GM19438 (cell line): ENCODE results near the gene TP53.

Experiments used
- ATAC-seq: cut with Tn5 transposase; IDR thresholded peaks from one replicate; pipeline ENCODE4 v1.9.1; 2021; ENCODE audit warnings: low read depth; ENCODE audit not compliant: unreplicated experiment

The TP53 gene

DNA sequence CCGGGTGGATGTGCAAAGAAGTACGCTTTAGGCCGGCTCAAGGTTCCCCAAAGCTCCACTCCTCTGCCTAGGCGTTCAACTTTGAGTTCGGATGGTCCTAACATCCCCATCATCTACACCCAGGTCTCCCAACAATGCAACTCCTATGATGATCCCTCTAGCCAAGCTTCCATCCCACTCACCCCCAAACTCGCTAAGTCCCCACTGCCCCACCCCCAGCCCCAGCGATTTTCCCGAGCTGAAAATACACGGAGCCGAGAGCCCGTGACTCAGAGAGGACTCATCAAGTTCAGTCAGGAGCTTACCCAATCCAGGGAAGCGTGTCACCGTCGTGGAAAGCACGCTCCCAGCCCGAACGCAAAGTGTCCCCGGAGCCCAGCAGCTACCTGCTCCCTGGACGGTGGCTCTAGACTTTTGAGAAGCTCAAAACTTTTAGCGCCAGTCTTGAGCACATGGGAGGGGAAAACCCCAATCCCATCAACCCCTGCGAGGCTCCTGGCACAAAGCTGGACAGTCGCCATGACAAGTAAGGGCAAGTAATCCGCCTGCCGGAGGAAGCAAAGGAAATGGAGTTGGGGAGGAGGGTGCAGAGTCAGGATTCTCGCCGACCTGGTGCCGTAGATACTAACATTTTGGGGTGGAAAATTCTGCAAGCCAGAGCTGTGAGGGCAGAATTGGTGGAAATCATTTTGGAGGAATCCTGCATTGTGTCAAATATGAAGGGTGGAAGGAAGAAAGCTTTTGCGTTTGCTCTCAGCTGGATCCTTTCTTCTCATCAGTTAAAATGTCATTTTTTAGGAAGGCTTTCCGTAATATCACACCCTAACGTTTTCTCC lies at the start of gene TP53:
Gene TP53 (minus strand): TSS at position 419 of the 836 bp plus-strand sequence. CDS start 10,896 bp downstream, outside the sequence.
- no peak for ATAC-seq

DNA sequence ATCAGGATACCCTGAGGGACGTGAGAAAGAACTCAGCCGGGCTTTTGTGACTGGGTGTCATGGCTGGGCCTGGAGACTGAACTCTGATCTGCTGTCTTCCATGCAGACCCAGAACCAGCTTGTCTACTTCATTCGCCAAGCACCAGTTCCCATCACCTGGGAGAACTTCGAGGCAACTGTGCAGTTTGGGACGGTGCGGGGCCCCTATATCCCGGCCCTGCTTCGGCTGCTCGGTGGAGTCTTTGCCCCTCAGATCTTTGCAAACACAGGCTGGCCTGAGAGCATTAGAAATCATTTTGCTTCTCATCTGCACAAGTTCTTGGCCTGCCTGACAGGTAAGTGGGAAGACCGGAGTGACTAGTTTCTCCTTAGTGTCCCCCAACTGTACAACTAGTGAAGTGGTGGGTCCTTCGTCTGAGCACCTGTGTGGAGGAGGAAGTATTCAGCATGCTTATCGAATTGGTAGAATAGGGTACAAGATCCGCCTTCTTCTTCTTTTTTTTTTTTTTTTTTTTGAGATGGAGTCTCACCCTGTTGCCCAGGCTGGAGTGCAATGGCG lies 45.8 kb upstream of the TP53 start:
- no peak for ATAC-seq

DNA sequence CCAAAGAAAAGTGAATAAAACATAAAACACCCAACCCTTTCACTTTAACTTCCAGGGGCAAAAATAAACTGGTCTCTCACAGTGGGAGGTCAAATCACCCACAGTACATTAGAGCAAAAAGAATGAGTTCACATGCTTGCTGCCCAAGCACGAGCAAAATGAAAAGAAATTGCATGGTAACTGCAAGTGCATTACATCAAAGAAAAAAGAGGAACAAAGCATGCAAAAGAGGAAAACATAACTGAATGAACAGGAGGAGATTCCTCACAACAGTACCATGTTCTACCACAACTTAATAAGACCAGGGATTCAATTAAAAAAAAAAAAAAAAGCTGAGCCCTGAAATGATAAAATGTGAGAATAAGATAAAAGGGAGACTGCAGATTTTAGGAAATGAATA lies 42.5 kb upstream of the TP53 start:
- ATAC-seq, result no peak

DNA sequence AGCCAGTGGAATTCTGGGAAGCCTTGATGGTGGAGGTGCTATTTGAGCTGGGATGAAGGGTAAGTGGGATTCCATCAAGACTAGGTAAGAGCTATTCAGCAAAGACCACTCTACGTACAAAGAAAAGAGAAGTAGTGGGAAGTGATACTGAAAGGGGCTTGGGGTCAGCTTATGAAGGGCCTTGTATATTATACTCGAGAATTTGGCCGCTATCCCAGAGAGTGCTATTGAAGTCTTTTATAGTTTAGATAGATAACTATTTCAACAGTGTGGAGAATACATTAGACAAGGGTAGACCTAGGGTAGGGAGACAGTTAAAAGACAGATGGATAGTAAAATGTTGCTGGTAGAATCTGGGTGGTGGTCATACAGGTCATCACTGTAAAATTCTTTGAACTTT lies 40.6 kb upstream of the TP53 start:
- no peak for ATAC-seq

DNA sequence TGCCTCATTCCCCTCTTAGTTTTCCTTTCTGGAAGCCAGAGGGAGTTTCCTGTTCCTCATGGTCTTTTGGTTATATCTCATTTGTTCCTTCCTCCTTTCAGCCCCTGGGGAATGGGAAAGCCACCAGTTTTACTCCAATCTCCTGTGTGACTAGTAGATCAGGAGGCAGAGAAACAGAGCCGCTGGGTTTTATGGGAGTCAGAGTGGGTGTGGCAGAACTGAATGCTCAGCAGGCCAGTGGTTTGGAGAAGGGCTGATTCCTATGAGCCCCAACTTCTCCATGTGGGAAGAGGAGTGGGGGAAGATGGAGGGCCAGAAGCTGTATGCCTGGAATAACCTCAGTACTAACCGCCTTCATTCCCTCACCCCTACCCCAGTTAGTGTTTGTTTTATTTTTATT lies 34.3 kb upstream of the TP53 start:
- ATAC-seq, result no peak

DNA sequence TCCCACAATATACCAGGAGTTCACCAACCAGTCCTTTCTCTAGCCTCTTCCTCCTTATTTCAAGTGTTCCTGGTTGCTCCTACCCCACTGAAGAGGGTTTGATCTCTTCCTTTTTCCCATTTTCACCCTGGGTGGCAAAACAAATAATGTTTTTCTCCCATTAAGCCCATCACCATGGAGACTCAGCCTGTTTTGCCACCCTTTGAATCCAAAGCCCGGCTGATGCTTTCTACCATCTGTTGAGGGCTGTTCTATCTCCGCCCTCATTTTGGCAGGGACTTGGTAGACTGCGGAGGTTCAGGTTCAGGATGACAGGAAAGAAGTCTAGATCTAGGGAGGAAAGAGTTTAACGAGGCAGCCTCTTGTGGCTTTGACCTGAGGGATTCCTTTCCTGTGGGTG lies 32.8 kb upstream of the TP53 start:
- no peak for ATAC-seq

DNA sequence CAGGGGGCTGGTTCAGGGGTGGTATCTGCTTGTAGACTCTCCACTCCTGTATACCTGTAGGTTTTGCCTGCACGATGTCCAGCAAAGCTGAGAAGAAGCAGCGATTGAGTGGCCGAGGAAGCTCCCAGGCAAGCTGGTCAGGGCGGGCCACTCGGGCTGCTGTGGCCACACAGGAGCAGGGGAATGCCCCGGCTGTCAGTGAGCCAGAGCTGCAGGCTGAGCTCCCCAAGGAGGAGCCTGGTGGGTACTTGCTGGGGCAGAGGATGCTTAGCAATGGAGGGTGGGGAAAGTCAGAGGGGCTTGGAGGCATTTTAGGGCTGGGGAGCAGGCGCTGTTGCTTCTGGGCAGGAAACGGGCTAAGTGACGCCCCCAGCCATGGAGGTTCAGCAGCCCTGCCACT lies 32.4 kb upstream of the TP53 start:
- ATAC-seq, result no peak

DNA sequence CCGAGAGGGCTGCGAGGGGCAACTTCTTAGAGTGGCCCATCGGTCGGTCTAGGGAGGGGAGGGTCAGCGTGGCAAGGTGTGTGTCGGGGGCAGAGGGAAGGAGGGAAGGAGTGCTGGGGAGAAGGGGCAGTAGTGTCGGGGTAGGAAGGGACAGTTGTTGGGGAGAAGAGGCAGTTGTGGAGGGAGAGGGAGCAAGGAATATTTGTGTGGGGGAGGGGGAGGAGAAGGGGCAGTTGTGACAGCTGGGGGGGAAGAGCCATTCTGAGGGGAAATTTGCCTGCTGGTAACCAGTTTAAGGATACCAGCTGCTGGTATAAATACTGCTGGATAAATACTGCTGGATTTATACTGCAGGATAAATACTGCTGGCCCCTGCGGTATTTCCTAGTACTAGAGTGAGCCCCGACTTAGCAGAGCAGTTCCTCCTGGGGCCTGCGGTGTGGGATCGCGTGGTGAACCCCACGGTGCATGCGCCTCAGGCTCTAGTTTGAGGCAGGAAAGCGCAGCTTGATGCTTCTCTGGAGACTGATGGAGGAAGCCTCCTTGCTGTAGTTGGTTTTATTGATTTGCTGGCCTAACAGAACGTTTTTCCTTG lies 30.6 kb upstream of the TP53 start:
- no peak for ATAC-seq

DNA sequence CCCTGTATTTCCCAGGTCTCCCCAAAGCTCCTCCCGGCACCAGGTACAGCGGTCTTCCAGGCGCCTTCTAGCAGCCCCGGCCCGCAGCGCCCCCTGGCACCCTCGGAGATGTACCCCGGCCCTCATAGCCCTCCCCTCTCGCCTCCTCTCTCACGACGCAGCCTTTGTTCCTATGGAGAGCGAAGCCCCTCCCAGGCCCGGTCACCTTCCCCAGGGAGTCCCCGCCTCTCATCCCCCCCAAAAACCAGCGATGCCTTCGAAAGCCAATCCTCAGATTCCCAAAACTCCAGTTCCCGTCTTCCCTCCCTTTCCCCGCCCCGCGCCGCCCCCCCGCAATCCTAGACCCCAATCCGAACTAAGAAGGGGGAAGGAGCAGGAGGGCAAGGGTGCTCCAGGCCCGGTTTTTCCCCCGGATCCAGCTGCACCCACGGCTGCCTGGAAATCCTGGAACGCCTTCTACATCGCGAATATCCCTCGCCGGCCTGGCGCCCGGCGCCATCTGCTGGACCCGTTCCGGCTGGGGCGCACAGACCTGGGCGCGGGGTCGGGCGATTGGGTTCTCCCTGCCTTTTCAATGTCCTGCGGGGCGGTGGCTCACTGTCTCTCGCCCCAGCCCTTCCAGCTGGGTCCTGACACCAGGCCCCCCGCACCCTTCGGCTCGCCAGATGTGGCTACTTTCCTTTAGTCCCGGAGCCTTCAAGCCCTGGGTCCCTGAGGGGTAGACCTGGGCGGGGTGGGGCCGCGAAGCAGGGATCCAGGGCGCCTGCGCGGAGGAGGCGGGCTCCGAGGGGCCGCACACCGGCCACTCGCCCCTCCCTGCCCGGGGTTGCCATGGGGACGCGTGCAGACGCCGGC lies 29.8 kb upstream of the TP53 start, which contains the start of gene DNAH2:
Gene DNAH2 (plus strand): TSS at position 844 of the 855 bp plus-strand sequence. CDS start 1,991 bp downstream, outside the sequence.
- ATAC-seq, result no peak

DNA sequence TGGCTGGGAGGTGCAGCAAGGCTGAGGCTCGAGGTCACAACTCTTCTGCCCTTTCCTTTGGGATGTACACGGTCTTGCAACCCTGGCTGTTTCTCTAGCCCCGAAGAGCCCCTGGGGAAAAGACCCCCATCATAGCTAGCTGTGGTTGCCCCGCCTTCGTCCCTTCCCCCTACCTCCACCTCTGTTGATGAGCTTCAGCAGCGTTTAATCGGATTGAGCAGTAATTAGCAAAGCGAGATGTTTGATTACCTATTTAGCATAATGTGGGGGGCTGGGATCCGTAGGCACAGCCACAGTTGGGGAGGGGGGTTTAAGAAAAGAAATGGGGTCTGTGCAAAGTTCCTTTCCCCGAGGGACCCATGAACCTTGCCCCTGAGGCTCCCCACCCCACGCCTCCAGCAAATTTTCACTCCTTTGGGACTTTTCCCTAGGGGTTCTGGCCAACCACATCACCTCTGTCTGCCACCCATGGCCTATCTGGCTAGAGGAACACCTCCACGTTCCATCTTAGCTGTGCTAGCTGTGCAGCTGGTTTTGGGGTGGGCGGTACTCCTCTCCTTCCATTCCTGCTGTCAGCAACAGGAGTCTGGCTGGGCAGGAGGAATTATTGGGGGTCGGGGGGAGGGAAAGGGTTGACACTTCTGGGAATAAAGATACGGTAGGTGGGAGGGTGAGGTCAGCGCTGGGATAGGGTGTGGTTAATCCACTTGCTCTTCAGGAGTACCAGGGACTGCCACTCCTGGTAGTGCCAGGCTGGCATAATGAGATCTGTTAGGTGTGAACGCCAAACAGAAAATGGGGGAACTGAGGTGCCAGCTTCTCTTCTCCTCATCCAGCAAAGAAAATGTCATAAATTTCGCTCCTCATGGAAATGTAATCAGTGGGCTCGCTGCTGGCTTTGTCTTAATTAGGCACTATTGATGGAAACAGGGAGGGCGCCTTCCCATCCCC lies 28.9 kb upstream of the TP53 start:
- ATAC-seq, result no peak

DNA sequence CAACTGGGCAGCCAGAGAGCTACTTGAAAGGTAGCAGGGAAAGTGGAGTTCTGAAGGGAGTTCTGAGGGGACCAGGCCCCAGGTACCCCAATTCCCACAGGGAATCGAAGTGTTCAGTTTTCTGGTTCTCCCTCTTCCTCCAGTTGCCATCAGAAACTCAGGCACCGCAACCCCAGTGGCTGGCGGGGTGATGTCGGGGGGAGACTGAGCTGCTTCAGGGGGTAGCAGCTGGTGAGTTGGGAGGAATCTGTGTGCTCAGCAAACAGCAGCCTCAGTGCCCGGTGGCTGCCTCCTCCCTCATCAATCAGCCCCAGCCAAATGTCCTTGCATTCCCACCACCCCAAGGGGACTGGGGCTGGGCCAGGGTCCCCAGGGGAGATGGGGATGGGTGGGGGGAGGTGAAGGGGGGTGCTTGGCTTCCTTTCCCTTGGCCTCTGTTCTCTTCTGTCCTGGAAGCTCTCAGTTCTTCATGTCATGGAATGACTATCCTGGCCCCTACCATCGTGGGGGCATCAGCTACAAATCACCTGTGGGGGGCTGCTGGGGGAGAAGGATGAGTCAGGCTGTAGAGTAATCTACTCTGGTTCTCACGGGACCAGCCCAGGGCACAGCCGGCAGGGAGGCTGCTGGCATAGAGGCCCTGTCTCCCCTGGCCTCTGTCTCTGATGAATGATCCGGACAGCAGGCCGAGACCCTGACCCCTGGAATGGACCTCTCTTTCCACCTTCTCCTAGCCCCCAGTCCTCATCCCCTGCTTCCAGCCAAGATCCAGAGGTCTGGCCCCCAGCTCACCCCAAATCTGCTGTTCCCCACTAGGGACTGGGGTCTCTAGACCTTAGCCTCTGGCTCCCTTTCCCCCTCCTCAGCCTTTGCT lies 27.7 kb upstream of the TP53 start:
- no peak for ATAC-seq

DNA sequence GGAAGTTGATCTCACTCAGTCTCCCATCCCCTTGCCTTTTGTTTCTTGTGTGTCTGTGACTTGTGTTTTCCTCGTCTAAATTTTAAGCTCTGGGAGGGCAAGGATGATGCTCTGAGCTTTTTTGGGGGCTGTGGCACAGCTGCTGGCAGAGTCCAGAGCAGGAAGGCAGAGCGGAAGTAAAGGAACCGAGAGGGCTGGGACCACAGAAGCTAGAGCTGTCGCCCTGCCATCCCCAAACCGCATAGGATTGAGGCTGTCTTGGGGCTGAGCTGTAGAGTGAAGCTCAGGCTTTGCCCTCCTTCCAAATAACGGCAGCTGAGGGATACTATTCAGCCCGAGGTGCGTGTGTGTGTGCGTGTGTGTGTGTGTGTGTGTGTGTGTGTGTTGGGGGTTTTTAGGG lies 26.5 kb upstream of the TP53 start:
- ATAC-seq, result no peak

DNA sequence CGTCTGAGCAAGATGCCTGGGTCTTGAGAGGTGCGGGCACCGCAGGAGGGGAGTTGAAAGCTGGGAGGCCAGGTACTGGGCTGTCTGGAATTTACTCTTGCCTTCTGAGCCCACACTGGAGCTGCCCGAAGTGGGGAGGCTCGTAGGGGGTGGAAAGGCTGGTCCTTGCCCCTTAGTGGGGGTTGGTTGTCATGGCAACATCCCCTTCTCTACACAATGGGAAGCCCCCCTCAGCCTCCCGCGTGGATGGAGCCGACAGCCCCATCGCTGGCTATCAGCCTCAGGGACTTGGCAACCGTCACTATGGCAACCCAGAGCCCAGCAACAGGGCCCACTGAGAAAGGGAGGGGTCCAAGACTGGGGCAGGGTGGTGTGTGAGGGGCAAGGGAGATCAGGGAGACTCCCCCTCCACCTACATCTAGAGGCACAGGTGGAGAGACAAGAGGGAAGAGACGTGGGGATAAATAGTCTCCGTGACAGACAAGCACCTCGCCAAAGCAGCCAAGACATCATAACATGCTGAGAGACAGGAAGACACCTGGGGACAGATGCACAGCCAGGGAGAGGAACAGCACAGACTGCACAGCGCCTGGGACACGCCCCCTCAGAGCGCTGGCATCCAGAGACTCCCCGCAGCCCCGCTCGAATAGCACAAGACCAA lies 25.0 kb upstream of the TP53 start:
- no peak for ATAC-seq

DNA sequence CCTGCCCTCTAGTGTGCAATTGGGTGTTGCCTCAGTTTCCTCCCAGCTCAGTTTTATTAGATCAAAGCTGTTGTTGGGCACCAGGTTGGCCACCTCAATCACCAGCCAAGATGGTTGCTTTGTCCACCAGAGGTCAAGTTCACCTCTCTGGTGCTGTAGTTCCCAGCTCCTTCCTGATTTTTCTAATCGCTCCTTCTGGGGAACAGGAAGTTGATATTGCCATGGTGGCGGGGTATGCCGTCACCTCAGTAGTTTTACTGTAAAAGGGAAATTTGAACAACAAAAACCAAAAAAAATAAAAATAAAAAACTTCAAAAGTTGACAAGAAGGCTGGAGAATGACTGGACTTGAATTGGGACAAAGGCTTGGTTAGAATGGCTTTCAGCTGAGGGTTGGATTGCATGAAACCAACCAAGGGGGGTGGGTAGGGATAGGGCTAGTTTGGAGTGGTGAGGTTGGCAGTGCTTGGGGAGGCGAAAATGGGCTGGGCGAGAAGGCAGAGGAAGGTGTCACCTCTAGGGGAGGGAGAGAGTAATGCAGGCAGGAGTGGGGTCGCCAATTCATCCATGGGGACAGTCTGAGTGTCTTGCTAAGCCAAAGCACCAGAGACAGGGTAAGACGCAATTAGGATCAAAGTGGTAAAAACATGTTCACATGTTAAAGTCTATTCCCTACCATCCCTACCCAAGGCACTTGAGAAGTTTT lies 23.9 kb upstream of the TP53 start:
- no peak for ATAC-seq

DNA sequence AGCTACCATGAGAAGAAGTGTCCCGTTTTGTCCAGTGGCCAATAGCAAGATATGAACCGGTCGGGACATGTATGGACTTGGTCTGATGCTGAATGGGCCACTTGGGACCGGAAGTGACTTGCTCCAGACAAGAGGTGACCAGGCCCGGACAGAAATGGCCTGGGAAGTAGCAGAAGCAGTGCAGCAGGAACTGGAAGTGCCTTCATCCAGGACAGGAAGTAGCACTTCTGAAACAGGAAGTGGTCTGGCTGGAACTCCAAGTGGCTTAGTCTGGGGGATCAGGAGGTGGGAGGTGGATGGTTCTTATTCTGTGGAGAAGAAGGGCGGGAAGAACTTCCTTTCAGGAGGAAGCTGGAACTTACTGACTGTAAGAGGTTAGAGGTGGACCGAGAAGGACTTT lies 23.0 kb upstream of the TP53 start:
- ATAC-seq, result no peak

DNA sequence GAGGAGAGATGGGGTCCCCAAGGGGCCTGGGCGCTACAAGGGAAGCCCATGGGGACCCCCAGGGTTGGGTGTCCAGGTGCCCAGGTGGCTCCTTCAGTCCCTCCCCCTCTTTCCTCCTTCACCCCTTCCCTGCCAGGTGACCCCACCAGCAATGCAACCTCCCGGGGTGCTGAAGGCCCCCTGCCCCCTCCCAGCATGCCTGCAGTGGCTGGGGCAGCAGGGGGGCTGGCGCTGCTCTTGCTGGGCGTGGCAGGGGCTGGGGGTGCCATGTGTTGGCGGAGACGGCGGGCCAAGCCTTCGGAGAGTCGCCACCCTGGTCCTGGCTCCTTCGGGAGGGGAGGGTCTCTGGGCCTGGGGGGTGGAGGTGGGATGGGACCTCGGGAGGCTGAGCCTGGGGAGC lies 21.7 kb upstream of the TP53 start:
- ATAC-seq, result no peak

DNA sequence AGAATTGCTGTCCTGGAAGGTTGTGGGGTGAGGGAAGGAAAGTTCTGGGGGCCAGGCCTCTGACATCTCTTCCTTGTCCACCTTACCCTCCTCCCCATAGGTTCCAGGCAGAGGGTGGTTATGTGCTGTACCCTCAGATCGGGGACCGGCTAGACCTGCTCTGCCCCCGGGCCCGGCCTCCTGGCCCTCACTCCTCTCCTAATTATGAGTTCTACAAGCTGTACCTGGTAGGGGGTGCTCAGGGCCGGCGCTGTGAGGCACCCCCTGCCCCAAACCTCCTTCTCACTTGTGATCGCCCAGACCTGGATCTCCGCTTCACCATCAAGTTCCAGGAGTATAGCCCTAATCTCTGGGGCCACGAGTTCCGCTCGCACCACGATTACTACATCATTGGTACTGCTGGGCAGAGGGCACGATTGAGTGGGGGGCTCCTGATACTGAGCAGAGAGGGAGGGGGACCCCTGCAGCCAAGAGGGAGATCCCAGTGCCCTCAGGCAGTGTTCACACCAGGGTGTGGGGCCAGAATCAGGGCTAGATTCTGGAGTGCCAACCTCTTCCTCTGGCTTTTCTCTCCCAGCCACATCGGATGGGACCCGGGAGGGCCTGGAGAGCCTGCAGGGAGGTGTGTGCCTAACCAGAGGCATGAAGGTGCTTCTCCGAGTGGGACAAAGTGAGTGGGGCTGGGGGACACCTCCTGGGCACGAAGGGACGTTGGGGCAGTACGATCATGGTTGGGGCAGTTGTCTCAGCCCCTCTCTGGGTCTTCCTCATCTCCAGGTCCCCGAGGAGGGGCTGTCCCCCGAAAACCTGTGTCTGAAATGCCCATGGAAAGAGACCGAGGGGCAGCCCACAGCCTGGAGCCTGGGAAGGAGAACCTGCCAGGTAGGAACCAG lies 20.8 kb upstream of the TP53 start:
- ATAC-seq, result no peak
